ENCODE measurements around the gene NIN.

The NIN gene

DNA sequence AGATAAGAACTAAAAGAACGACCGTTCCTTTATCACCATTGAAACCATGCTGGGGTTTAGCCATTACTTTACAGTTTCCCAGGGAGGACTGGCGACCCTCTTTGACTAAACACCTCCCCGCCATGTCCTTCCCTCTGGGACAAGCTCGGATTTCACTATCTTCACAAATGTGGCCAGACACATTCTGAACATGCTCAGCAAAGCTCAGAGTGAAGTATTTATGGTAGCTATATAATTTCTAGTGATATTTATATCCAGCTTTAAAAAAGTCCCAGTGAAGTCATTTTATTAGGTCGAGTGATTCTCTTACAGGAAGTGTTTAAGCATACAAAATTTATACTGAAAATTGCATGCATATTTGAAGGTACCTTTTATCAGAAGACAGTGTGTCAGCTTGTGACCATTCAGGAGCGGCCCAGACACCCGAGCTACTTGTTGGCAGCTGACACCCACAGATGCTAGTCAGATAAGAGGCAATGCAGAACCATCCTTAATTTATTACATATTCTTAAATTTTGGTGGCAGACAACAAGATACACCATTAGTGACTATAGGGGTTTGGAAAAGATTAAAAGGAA is 36.8 kb downstream of the NIN start:
- H3K4me1 Mint-ChIP-seq (ENCODE audit: low read depth): peaks cover 91% of the 10 kb centered on the region
- peak overlapping the region; percentile 59 for H3K27ac Mint-ChIP-seq
- no peak overlapping the region for H3K4me3 Mint-ChIP-seq
- peaks cover 70% of the 10 kb centered on the region for H3K36me3 Mint-ChIP-seq (ENCODE audit: low read depth)
- H3K27me3 Mint-ChIP-seq: no peaks in the 10 kb centered on the region
- no peaks in the 10 kb centered on the region for H3K9me3 Mint-ChIP-seq

DNA sequence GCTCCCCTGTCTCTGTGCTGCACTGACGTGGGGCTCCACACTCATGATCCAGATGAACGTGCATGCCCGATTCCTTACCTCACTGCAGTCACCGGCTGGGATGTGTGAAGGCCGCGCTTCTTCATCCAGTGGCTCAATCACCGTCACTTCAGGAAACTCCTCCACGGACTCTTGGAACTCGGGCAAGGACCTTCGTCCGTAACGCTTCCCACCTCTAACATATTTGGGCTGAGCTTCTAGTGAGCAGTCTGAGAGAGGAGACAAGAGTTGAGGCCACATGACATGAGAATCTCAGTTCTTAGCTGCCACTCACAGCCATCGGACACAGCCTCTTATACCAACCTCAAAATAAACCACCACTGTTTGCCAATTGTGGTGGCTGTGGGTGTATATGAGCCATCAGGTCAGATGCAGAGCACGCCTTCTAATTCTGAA is 38.3 kb downstream of the NIN start:
- Mint-ChIP-seq H3K27ac (peak overlapping the region; percentile 83), H3K27me3 (no peaks in the 10 kb centered on the region), H3K4me3 (peak overlapping the region; percentile 55), H3K36me3 (ENCODE audit: low read depth) (peaks cover 69% of the 10 kb centered on the region), H3K9me3 (no peaks in the 10 kb centered on the region), H3K4me1 (ENCODE audit: low read depth) (peaks cover 98% of the 10 kb centered on the region)

GRCh38 chr14:50792051-50792477 is 38.9 kb downstream of the NIN start:
- Mint-ChIP-seq H3K4me3 (peak overlapping the region; percentile 55), H3K27ac (peak overlapping the region; percentile 83), H3K27me3 (no peaks in the 10 kb centered on the region), H3K36me3 (ENCODE audit: low read depth) (peaks cover 70% of the 10 kb centered on the region), H3K4me1 (ENCODE audit: low read depth) (peaks cover 98% of the 10 kb centered on the region), H3K9me3 (no peaks in the 10 kb centered on the region)

GRCh38 chr14:50791201-50791600 is 39.8 kb downstream of the NIN start:
- Mint-ChIP-seq H3K4me1 (ENCODE audit: low read depth) (peaks cover 98% of the 10 kb centered on the region), H3K36me3 (ENCODE audit: low read depth) (peaks cover 66% of the 10 kb centered on the region), H3K4me3 (peak overlapping the region; percentile 27), H3K27ac (peak overlapping the region; percentile 83), H3K27me3 (no peaks in the 10 kb centered on the region), H3K9me3 (no peaks in the 10 kb centered on the region)

DNA sequence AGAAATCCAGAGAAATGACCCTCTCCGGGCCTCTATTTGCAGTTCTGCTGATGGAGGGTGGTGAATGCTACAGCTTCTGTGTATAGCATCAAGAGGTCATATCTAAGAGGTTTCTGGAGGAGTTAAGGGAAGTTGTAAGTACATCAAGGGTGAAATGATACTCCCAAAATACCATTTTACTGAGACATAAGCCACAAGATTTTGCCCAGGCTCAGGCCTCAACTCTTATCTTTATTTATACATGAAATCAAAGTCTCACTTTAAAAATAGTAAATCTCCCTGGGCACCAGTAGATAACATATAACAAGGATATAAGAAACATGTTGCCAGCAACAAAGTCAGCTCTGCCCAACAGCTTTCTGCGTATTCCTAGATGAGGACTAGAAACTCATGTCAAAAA is 40.4 kb downstream of the NIN start:
- no peaks in the 10 kb centered on the region for H3K9me3 Mint-ChIP-seq
- H3K27me3 Mint-ChIP-seq: no peaks in the 10 kb centered on the region
- H3K27ac Mint-ChIP-seq: no peak overlapping the region
- H3K36me3 Mint-ChIP-seq (ENCODE audit: low read depth): peaks cover 64% of the 10 kb centered on the region
- no peak overlapping the region for H3K4me3 Mint-ChIP-seq
- H3K4me1 Mint-ChIP-seq (ENCODE audit: low read depth): peaks cover 98% of the 10 kb centered on the region

DNA sequence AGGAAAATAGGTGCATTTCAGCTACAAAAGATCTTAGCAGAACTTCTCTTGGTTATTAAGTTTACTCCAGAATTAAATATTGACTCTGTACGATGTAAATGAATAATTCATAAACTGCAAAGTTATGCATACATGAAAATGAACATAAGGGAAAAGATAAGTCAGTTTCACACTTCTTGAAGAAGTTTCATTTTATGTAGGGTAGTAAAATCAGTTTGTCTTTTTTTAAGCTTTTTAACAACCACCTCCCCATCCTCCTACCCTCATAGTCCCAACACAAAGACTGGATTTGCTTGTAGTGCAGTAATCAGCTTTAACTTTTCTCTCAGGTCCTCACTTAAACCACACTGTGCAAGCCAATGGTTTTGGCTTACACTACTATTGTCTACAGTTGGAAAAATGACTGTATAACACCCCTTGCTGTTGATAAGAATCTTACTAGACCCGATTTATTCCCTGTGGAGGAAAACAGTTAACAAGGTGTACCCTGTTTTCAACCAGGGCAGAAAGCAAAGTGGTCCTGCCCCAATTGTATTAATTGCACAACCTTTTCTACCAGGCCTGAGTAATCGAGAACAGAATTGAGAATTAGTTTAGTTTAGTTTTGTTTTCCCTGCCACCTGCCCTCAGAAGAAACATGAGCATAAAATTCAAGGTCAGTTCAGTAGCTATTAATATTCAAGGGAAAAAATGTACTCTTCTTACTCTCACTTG is 44.1 kb downstream of the NIN start:
- peaks cover 92% of the 10 kb centered on the region for H3K4me1 Mint-ChIP-seq (ENCODE audit: low read depth)
- H3K27me3 Mint-ChIP-seq: no peaks in the 10 kb centered on the region
- H3K27ac Mint-ChIP-seq: peak overlapping the region; percentile 86
- peaks cover 50% of the 10 kb centered on the region for H3K36me3 Mint-ChIP-seq (ENCODE audit: low read depth)
- no peaks in the 10 kb centered on the region for H3K9me3 Mint-ChIP-seq
- H3K4me3 Mint-ChIP-seq: peak overlapping the region; percentile 35

DNA sequence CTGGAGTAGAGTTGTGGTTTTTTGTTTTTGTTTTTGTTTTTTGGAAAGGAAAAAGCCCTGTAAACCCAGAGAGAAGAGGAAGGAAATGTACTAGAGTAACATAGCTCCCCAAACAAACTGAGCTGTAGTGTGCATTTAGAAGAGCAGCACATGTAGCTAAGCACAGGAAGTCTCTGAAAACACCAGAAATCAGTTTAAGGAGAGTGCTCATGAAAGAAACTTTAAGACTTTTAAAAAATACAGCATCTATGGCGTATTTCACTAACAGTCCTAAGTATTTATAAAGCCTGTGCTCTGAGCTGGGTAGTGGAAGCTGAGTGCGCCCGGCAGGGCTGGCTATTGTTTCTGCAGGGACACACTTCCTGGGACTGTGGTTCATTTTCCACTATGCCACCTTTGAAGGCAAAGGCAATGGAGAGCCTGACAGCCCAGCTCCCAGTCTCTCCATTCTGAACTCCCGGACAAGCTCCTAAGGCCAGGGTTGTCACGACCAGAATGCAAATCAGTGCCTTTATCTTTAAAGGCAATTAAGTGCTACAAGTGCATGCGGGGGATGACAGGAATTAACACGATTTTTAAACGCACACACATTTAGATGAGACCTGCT is 45.4 kb downstream of the NIN start:
- H3K9me3 Mint-ChIP-seq: no peaks in the 10 kb centered on the region
- peaks cover 79% of the 10 kb centered on the region for H3K4me1 Mint-ChIP-seq (ENCODE audit: low read depth)
- H3K27ac Mint-ChIP-seq: peak overlapping the region; percentile 78
- H3K36me3 Mint-ChIP-seq (ENCODE audit: low read depth): peaks cover 36% of the 10 kb centered on the region
- H3K4me3 Mint-ChIP-seq: no peak overlapping the region
- no peaks in the 10 kb centered on the region for H3K27me3 Mint-ChIP-seq

GRCh38 chr14:50784683-50785456 is 46.1 kb downstream of the NIN start:
- Mint-ChIP-seq H3K4me1 (ENCODE audit: low read depth) (peaks cover 75% of the 10 kb centered on the region), H3K36me3 (ENCODE audit: low read depth) (peaks cover 31% of the 10 kb centered on the region), H3K27me3 (no peaks in the 10 kb centered on the region), H3K9me3 (no peaks in the 10 kb centered on the region), H3K4me3 (no peak overlapping the region), H3K27ac (peak overlapping the region; percentile 78)

DNA sequence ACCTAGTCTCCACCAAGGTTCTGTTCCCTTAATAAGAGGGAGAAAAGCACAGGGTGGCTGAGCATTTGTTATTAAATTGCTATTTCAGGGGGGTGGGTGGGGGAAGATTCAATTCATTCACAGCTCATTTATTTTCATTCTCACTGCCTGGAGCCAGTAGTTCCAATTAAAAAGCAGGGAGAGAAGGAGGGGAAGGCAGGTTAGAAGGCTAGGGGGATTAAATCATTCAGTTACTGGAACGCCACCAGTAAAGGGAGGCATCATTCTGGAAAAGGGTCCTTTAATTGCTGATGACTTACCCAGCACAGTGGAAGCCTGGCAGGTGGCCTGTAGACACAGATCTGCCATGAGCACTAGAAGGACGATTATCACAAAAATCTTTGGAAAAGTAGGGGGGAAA is 47.4 kb downstream of the NIN start:
- peak overlapping the region; percentile 61 for H3K27ac Mint-ChIP-seq
- peaks cover 70% of the 10 kb centered on the region for H3K4me1 Mint-ChIP-seq (ENCODE audit: low read depth)
- H3K36me3 Mint-ChIP-seq (ENCODE audit: low read depth): peaks cover 20% of the 10 kb centered on the region
- no peaks in the 10 kb centered on the region for H3K27me3 Mint-ChIP-seq
- no peak overlapping the region for H3K4me3 Mint-ChIP-seq
- no peaks in the 10 kb centered on the region for H3K9me3 Mint-ChIP-seq

- Mint-ChIP-seq H3K9me3 (no peaks in the 10 kb centered on the region), H3K27me3 (no peaks in the 10 kb centered on the region), H3K4me3 (no peak overlapping the region), H3K36me3 (ENCODE audit: low read depth) (peaks cover 16% of the 10 kb centered on the region), H3K4me1 (ENCODE audit: low read depth) (peaks cover 41% of the 10 kb centered on the region), H3K27ac (peak overlapping the region; percentile 18)
These were observed 50.6 kb downstream of the NIN start for GRCh38 chr14:50780393-50780792.

GRCh38 chr14:50778721-50779483 is 52.1 kb downstream of the NIN start:
- no peaks in the 10 kb centered on the region for H3K9me3 Mint-ChIP-seq
- H3K4me1 Mint-ChIP-seq (ENCODE audit: low read depth): peaks cover 40% of the 10 kb centered on the region
- peak overlapping the region; percentile 10 for H3K27ac Mint-ChIP-seq
- peaks cover 31% of the 10 kb centered on the region for H3K36me3 Mint-ChIP-seq (ENCODE audit: low read depth)
- no peak overlapping the region for H3K4me3 Mint-ChIP-seq
- H3K27me3 Mint-ChIP-seq: no peaks in the 10 kb centered on the region

- Mint-ChIP-seq H3K4me1 (ENCODE audit: low read depth) (peaks cover 33% of the 10 kb centered on the region), H3K9me3 (no peaks in the 10 kb centered on the region), H3K27me3 (no peaks in the 10 kb centered on the region), H3K27ac (no peak overlapping the region), H3K4me3 (no peak overlapping the region), H3K36me3 (ENCODE audit: low read depth) (peaks cover 48% of the 10 kb centered on the region)
These were observed 54.4 kb downstream of the NIN start for GRCh38 chr14:50776522-50776921.

DNA sequence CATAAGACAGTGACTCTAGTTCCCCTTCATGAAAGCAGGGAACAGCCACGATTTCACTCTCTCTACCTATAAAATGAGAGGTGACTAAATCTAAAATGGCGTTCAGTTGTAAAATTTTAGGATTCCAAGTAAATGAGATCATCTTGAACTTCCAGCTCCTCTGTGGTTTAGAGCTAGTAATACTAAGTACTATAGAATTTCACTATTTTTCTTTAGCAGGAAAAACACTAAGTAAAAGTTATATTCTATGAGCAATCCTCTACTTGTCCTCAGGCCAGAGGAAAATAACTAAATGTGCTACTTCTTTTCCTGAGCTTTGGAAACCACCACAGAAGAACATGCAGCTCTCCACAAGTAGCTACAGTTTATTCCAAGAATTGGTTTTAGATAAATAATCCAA is 55.6 kb downstream of the NIN start:
- Mint-ChIP-seq H3K36me3 (ENCODE audit: low read depth) (peaks cover 60% of the 10 kb centered on the region), H3K4me3 (no peak overlapping the region), H3K27me3 (no peaks in the 10 kb centered on the region), H3K9me3 (no peaks in the 10 kb centered on the region), H3K4me1 (ENCODE audit: low read depth) (peaks cover 30% of the 10 kb centered on the region), H3K27ac (no peak overlapping the region)

GRCh38 chr14:50774542-50775267 is 56.3 kb downstream of the NIN start:
- Mint-ChIP-seq H3K36me3 (ENCODE audit: low read depth) (peaks cover 66% of the 10 kb centered on the region), H3K27me3 (no peaks in the 10 kb centered on the region), H3K27ac (peak overlapping the region; percentile 13), H3K9me3 (no peaks in the 10 kb centered on the region), H3K4me1 (ENCODE audit: low read depth) (peaks cover 30% of the 10 kb centered on the region), H3K4me3 (no peak overlapping the region)

Data from stimulated activated naive CD8-positive, alpha-beta T cell treated with anti-CD3 and anti-CD28 coated beads, Interleukin-15, Interleukin-2, amounts not matched to agents 100 ng/mL and 50 ng/mL, for 24 hours (primary cell).